Umbilical cord (tissue), 2 donors: ENCODE data around the gene PWWP3B. TPM values are rescaled to one million over a fixed set of nuclear protein-coding genes. Genes with fewer than 3 reads are reported as not detected.
"Not testable (repeated sequence)": the region's sequence is repeated elsewhere in the genome, so short reads cannot be mapped to it uniquely, and the experiment has no call there.

Experiments
- DNase-seq: peaks from one replicate; pipeline ENCODE4 v3.0.0-alpha.2; 2015; ENCODE audit warnings: low spot score
- total RNA-seq: library from RNA; depleted of rRNA; stranded (reverse); fragments of >200 nt; gene quantifications from one replicate; pipeline ENCODE4 v1.2.3, GENCODE V29; 2014; ENCODE audit warnings: low replicate concordance; ENCODE audit not compliant: insufficient read depth

The PWWP3B gene
- 9.6 TPM for total RNA-seq

DNA sequence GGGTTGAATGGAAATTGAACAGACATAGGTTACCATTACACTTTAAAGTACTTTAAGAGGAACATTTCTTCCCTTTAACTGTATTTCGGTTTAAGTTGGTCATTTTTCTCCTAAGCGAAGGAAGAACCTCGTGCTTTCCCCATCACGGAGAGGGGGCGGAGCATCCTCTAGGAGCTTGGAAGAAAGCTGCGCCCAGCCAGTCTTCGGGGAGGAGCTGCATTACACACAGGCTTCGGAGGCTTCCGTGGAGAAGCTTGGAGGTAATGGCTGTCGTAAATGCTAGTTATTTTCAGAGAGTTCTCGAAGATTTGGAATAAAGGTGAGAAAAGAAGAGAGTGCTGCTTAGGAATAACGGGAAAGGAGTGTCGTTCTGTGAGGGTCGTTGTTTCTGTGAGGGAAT is at the start of gene PWWP3B:
Gene PWWP3B (plus strand): TSS at position 199 of the 400 bp plus-strand sequence. CDS start 37,128 bp downstream, outside the sequence.
- DNase-seq = peak; percentile 61

DNA sequence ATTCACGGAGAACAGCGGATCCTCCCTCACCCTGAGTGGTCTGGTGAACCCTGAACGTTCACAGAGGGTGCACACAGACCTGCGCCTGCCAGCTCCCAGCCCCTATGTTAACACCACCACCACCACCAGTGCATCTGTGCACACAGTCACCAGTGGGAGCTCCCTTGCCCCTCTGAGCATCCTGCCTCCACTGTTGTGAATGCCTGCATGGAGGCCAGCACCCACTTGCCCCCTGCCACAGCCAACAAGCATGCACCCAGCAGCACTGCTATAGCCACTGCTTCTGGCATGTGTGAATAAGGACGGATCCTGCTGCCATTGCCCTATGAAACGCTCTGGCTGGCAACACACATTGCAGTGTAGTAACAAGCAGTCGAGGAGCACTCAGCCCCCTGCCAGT is 29.1 kb upstream of the PWWP3B start:
- no peak for DNase-seq

DNA sequence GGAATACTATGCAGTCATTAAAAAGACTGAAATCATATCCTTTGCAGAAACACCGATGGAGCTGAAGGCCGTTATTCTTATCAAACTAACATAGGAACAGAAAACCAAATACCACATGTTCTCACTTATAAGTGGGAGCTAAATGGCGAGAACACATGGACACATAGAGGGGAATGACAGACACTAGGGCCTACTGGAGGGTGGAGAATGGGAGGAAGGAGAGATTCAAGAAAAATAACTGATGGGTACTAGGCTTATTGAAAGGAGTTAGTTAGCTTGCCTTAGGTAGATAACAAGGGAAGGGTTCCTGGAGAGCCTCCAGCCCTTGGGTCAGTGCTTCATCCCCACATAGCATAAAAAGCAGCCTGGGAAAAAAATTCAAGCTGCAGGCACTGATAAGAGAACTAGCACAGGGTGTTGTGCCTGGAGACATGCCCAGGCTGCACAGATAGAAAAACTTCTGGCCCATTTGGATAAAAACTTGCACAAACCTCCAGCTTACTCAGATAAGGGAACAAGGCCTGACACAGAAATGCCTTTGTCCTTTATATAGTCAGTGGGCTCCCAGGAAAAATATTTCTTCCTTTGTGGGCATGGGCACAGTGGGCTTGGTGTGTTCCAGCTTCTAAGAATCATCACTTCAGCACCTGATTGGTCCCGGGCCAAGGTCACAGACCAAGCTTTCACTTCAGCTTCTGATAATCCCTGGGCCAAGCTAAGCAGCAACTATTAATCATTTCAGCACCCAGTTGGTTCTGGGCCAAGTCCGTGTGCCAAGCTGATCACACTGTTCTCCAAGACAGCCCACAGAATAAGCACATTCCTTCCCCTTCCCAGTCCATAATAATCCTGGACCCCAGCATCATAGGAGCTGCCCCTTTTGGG is 23.1 kb upstream of the PWWP3B start:
- peak; percentile 6 for DNase-seq

DNA sequence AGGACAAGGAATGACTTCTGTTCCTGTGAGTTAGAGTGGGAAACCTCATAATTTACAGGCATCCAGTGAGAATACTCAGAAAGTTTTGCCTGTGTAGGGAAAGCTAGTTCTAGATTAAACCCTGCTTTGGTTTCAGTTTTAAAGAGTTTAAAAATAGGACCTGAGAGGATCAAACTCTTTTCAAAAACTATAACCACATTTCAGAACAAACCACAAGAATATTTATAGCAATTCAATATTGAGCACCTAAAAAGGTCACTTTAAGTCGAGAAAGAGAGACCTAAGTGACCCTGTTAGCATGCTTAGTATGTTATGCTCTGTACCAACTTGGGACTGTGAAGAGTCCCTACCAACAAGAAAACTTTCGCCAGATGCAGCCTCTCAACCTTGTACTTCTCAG is 17.4 kb upstream of the PWWP3B start:
- no peak for DNase-seq

DNA sequence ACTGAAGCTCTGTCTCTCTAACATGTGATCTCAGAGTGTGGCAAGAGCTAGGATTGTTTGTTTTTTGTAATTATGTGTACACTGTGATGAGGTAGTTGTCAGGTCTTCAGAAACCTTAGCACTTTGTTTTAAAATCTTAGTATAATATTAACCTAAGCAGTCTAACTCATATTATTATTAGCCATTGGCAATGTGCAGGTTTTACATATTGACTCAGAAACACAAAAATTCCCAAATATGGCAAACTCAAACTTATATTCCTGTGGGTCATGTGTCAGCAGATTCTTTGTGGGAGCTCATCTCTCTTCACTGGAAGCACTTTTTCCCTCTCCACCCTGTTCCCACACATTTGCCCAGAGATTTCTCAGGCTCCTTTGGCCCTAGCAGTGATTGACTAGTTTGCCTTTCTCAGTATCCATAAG is 8.2 kb upstream of the PWWP3B start:
- no peak for DNase-seq

DNA sequence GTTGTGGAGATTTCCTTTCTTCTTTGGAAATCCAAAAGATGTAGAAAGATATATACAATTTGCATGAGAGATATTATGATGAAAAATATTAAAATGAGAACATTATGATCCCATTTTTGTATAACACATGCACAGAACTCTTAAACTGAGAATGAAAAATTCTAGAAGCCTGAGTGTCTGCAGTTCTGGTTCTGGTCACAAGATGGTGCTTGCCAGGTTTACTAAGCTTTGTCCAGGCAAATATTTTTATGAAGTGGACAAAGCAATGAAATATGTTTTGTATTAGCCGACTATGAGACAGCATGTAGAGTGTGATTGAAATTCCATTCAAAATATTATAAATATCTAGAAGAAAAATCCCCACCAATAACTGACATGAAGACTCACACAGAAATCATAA is 2.2 kb downstream of the PWWP3B start:
- DNase-seq = peak; percentile 13

DNA sequence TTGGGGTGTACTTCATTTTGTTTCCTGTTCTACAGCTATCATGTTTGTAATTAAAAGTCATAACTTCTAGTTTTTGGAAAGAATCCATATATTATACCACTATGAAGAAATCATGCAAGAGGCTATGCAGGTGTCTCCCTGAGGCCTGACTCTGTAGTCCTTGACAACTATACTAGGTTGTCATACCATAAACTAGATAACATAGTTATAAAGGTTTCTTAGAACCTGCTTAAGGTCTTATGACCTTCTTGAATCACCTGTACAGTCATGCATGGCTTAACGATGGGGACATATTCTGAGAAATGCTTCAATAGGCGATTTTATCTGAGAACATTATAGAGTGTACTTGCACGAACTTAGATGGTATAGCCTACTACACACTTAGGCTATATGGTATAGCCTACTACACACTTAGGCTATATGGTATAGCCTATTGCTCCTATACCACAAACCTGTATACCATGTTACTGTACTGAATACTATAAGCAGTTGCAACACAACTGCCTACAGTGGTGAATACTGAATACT is 3.3 kb downstream of the PWWP3B start:
- no peak for DNase-seq

DNA sequence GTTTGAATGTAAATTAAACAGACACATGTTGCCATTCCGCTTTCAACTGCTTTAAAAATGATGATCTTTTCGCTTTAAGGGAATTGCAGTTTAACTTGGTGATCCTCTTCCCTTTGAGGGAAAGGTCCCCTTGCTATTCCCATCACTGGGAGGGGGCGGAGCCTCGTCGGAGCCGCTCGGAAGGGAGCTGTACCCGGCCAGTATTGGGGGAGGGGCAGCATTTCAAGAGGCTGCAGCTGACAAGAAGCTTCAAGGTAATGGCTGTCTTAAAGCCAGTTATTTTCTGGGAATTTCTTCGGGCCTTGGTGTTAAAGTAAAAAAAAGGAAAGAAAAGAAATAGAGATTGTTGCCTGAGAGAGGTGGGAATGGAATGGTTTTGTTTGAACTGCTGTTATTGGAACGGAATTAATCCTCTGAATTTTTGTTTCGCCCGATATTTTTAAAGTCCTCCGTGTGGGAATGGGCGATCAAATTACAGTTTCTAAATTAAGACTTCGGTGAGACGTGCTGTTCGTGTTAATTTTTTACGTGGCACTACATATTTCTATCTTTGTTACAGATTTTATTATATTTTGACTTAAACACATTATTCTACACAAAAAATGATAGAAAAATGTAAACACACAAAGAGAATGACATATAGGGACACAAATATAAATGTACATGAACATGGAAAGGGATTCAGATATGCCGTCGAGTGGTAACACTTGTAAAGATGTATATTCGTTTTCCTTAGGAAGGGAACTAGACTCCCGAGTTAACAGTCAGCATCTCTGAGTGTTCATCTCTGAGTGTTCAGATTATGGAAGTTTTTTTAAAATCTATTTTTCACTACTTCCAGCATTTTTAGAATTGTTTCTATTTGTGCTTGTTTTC is 9.2 kb downstream of the PWWP3B start:
- DNase-seq = peak; percentile 76

DNA sequence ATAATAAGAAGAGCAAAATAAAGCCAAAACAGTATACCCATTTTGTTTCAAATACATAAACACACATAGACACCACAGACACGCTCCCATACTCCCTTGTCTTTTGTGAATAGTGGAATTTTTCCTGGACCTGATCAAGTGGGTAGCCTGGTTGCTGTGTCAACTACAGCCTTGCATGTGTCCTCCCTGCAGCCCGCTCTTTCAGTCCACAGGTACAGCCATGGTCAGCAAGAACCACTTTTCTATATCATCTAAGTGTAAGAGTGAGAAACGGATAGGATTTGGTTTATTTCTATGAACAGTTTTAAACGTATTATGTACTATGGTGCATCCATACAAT is 9.8 kb downstream of the PWWP3B start:
- DNase-seq = peak; percentile 2

DNA sequence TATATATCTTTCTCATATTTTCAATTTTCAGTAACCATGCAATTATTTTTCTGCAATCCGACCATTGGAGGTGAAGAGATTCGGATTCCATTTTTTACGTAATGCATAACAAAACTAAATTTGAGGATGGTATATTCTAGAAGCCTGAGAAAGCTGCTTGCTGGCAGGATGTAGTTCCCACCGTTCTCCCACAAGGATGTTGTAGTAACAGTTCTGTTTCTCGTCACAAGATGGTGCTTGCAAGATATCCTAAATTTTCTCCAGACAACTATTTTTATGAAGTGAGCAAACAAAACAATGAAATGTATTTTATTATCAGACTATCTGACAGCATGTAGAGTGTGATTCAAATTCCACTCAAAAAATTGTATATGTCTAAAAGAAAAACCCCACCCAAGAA is 10.7 kb downstream of the PWWP3B start:
- DNase-seq = peak; percentile 8

DNA sequence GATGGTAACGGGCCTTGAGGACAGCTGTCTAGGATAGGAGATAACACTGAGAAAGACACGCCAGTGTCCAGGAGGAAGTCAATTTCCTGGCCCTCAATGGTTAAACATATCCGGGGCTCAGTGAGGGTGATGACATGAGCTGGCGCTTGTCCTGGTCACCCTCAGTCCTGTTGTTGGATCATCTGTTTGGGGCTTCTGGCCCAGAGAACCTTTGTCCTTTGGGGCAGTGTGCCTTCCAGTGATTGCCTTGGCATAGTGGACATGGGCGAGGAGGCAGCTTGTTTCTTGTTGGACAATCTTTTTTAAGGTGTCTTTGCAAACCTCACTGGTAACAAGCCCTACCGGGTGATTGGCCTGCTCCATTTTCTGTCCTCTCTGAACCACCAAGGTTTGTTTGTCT is 15.6 kb downstream of the PWWP3B start:
- not testable (repeated sequence) for DNase-seq

DNA sequence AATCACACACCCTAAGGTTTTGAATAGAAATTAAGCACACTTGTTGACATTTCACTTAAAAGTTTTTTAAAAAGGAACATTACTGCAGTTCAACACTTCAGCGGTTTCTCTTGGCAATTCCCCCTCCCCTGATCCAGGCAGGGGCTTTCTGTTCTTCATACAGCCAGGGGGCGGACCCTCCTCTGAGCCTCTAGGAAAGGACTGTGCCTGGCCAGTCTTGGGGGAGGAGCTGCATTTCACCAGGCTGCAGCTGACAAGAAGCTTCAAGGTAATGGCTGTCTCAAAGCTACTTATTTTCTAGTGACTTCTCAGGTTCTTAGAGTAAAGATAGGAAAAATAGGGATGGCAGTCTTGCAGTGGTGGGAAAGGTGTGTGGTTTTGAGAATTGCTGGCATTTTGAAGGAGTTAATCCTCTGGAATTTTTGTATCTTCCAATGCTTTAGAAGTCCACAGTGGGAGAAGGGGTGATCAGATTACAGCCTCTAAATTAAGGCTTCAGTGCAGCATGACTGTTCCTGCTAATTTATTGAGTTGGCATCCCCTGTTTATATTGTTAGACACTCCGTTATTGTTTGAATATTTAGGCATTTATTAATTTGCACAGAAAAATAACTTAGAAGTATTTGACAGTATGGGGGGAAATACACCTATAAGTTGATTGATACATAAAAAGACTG is 33.5 kb downstream of the PWWP3B start:
- DNase-seq = peak; percentile 1

DNA sequence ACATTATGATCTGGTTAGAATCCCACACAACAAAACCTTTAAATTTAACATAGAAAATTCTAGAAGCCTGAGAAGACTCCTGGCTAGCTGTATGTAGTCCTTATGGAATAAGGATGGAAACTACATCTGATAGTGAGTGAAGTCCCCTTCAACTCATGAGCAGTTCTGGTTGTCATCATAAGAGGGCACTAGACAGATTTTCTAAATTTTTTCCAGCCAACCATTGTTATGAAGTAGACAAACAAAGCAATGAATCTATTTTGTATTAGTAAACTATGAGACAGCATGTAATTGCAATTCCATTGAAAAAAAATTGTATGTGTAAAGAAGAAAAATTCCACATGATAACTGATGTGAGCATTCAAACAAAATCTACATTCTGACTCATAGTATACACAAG is 35.2 kb downstream of the PWWP3B start:
- DNase-seq = no peak

DNA sequence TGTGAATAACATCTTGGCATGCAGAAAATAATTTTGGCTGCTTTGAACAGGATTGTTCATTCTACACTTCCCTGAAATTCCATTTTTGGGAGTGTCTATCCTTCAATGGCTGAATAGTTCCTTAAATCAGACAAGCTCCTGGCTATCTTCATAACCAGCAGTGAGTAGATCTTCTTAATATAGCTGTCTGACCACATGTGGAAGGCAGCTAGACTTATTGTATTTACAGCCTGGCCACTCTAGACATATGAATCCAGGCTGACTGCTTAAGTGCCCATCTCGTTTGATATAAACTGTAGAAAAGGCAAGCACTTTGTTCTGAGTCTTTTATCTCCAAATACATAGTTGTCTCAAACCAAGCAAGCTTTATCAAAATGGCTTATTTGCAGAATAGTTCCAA is 40.0 kb downstream of the PWWP3B start:
- DNase-seq = peak; percentile 0

Other genes starting within 250 kb of the PWWP3B start
- gene SERPINA7, start 129.6 kb upstream of the PWWP3B start, total RNA-seq = 0.24 TPM